ENCODE measurements around the gene SOS1.

DNA sequence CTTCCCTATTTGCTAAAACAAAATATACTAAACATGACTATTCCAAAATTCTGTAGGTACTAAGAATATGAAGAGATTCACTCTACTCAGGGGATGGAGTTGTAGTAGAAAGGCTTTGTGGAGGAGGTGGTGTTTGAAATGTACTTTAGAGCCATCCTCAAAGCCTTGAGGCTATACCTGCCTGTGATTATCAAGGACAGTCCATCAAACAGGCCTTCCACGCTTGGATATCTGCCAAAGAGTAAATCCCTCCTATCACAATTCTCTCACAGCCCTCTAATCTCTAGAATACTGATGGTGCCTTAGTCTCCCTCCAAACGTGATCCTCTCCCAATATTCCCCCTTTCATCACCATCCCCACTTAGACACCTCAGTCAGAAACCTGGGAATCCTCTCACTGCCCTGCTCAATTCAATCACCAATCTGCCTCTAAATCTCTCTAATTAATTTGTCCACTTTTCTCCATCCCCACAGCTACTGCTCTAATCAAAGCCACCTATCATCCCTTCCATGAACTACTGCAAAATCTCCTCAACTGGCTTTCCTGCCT lies 13.1 kb downstream of the SOS1 start:
- TF ChIP-seq POLR2A (IDR thresholded peaks at IDR 0.05; ENCODE audit: low read depth, low read length) (no peak), POLR2AphosphoS5 (IDR thresholded peaks at IDR 0.05; ENCODE audit: low read depth, low read length) (no peak)

Measured in GM12892 (cell line).